Brain microvascular endothelial cell (primary cell): Measurements from ENCODE around the gene STK32C.
A peak's percentile ranks its signal among the peaks of the same experiment; 100 is the strongest.
"Not testable (repeated sequence)": the region's sequence is repeated elsewhere in the genome, so short reads cannot be mapped to it uniquely, and the experiment has no call there.

Source experiments
- DNase-seq: peaks from one replicate; pipeline ENCODE4 v3.0.0-alpha.2; 2020
- H3K27ac ChIP-seq: fragments of 250-450 bp; sonication (Bioruptor Pico); 2 replicates; pipeline ENCODE4 v1.5.1; 2020; ENCODE audit warnings: mild to moderate bottlenecking, moderate library complexity
- H3K27me3 ChIP-seq: fragments of 250-450 bp; sonication (Bioruptor Pico); replicated peaks from 2 replicates; pipeline ENCODE4 v1.5.1; 2020; ENCODE audit warnings: mild to moderate bottlenecking
- H3K36me3 ChIP-seq: fragments of 250-450 bp; sonication (Bioruptor Pico); replicated peaks from 2 replicates; pipeline ENCODE4 v1.5.1; 2020; ENCODE audit warnings: mild to moderate bottlenecking
- H3K4me3 ChIP-seq: 2 replicates; pipeline ENCODE4 v1.5.1; 2011; ENCODE audit warnings: low read depth, mild to moderate bottlenecking, control low read depth, low read length, moderate library complexity
- CTCF ChIP-seq: IDR thresholded peaks from 2 replicates; pipeline ENCODE4 v1.5.1; 2011; ENCODE audit warnings: low read depth, mild to moderate bottlenecking, moderate library complexity, low read length, control low read depth, inconsistent platforms; ENCODE audit errors: missing control alignments
- in situ Hi-C: cut with HindIII; loops from 2 replicates; pipeline ENCODE4 v1.10.0; 2017; ENCODE audit warnings: low sequenced_read_pairs, low pct_ligation_motif_present

The STK32C gene

GRCh38 chr10:132269266-132270230, 38.2 kb downstream of the STK32C start:
- Histone ChIP-seq H3K27ac (no peak overlapping the region), H3K27me3 (peaks cover 2% of the 10 kb centered on the region), H3K4me3 (no peak overlapping the region), H3K36me3 (no peaks in the 10 kb centered on the region)
- in situ Hi-C loops: no loop called here
- no peak for TF ChIP-seq CTCF
- no peak for DNase-seq

GRCh38 chr10:132267916-132268315, 39.8 kb downstream of the STK32C start:
- H3K4me3 ChIP-seq, H3K27ac ChIP-seq, H3K27me3 ChIP-seq, DNase-seq, in situ Hi-C loops, H3K36me3 ChIP-seq: not testable (repeated sequence)

- no peak for TF ChIP-seq CTCF
- in situ Hi-C loops: no loop called here
- no peak for DNase-seq
Observed at GRCh38 chr10:132266594-132267161, 41.1 kb downstream of the STK32C start.

GRCh38 chr10:132265890-132266496, 41.8 kb downstream of the STK32C start:
- in situ Hi-C loops: no loop called here
- H3K27me3 ChIP-seq: no peaks in the 10 kb centered on the region
- H3K27ac ChIP-seq: no peak overlapping the region
- no peak for TF ChIP-seq CTCF
- H3K4me3 ChIP-seq: no peak overlapping the region
- no peaks in the 10 kb centered on the region for H3K36me3 ChIP-seq
- peak; percentile 6 for DNase-seq

More at GRCh38 chr10:132266594-132267161, 41.1 kb downstream of the STK32C start:
- Histone ChIP-seq H3K27ac (no peak overlapping the region), H3K4me3 (no peak overlapping the region), H3K36me3 (no peaks in the 10 kb centered on the region), H3K27me3 (no peaks in the 10 kb centered on the region)

- in situ Hi-C loops: no loop called here
- Histone ChIP-seq H3K36me3 (no peaks in the 10 kb centered on the region), H3K27me3 (no peaks in the 10 kb centered on the region), H3K4me3 (no peak overlapping the region), H3K27ac (no peak overlapping the region)
- no peak for DNase-seq
- TF ChIP-seq CTCF: no peak
Observed at GRCh38 chr10:132264966-132265889, 42.5 kb downstream of the STK32C start.
